GM23338 (cell line): ENCODE results near the gene GPR146. TPM values are rescaled to one million over a fixed set of nuclear protein-coding genes. Genes with fewer than 3 reads are reported as not detected.

Experiments
- ATAC-seq: fragments of 200-7000 bp; cut with Tn5 transposase; 3 replicates; pipeline ENCODE4 v1.9.1; 2020
- DNase-seq: peaks from one replicate; pipeline ENCODE4 v3.0.0-alpha.2; 2015; ENCODE audit warnings: low spot score
- H2AFZ ChIP-seq: fragments of 200-600 bp; sonication (generic); 2 replicates; pipeline ENCODE4 v1.8.0; 2016; ENCODE audit warnings: antibody characterized with exemption, mild to moderate bottlenecking, moderate library complexity
- H3F3A ChIP-seq: fragments of 200-600 bp; sonication (generic); replicated peaks from 2 replicates; pipeline ENCODE4 v1.8.0; 2017; ENCODE audit warnings: antibody characterized with exemption, mixed run types, low read depth
- H3K27ac ChIP-seq: fragments of 200-600 bp; sonication (generic); 2 replicates; pipeline ENCODE4 v1.6.1; 2016; ENCODE audit warnings: low read depth
- H3K27me3 ChIP-seq: fragments of 200-600 bp; sonication (generic); 2 replicates; pipeline ENCODE4 v1.8.0; 2016; ENCODE audit warnings: mild to moderate bottlenecking, mixed run types, moderate library complexity; ENCODE audit not compliant: insufficient read depth
- H3K36me3 ChIP-seq: fragments of 200-600 bp; sonication (generic); 2 replicates; pipeline ENCODE4 v1.8.0; 2016; ENCODE audit warnings: mild to moderate bottlenecking; ENCODE audit not compliant: insufficient read depth
- H3K4me1 ChIP-seq: fragments of 200-600 bp; sonication (generic); 2 replicates; pipeline ENCODE4 v1.8.0; 2016; ENCODE audit warnings: mild to moderate bottlenecking, moderate library complexity; ENCODE audit not compliant: insufficient read depth
- H3K4me2 ChIP-seq: fragments of 200-600 bp; sonication (generic); 2 replicates; pipeline ENCODE4 v1.7.1; 2017; ENCODE audit warnings: mixed run types
- H3K4me3 ChIP-seq: fragments of 200-600 bp; sonication (generic); 2 replicates; pipeline ENCODE4 v1.6.1; 2016; ENCODE audit warnings: mixed run types
- H3K79me2 ChIP-seq: fragments of 200-600 bp; sonication (generic); replicated peaks from 2 replicates; pipeline ENCODE4 v1.8.0; 2017; ENCODE audit warnings: mild to moderate bottlenecking; ENCODE audit not compliant: insufficient read depth
- H3K9me2 ChIP-seq: fragments of 200-600 bp; sonication (generic); 2 replicates; pipeline ENCODE4 v1.8.0; 2017; ENCODE audit not compliant: insufficient read depth
- H4K20me1 ChIP-seq: fragments of 200-600 bp; sonication (generic); replicated peaks from 2 replicates; pipeline ENCODE4 v1.8.0; 2017; ENCODE audit warnings: mild to moderate bottlenecking; ENCODE audit not compliant: insufficient read depth
- H3K27ac Mint-ChIP-seq: 2 replicates; pipeline ENCODE4 v1.8.0; 2020; ENCODE audit warnings: inconsistent platforms, mild to moderate bottlenecking, moderate library complexity, mixed read lengths
- H3K27me3 Mint-ChIP-seq: 3 replicates; pipeline ENCODE4 v1.8.0; 2022; ENCODE audit warnings: low read depth, mild to moderate bottlenecking, moderate library complexity, mixed read lengths, inconsistent platforms; ENCODE audit not compliant: insufficient read depth, poor library complexity
- H3K36me3 Mint-ChIP-seq: 3 replicates; pipeline ENCODE4 v1.8.0; 2021; ENCODE audit warnings: low read depth, mild to moderate bottlenecking, inconsistent platforms, moderate library complexity, mixed read lengths
- H3K4me1 Mint-ChIP-seq: 3 replicates; pipeline ENCODE4 v1.8.0; 2020; ENCODE audit warnings: mild to moderate bottlenecking, inconsistent platforms, mixed read lengths
- H3K4me3 Mint-ChIP-seq: 3 replicates; pipeline ENCODE4 v1.8.0; 2021; ENCODE audit warnings: moderate library complexity, mild to moderate bottlenecking, inconsistent platforms, mixed read lengths
- H3K9me3 Mint-ChIP-seq: 3 replicates; pipeline ENCODE4 v1.8.0; 2020; ENCODE audit warnings: moderate library complexity, mild to moderate bottlenecking, inconsistent platforms, mixed read lengths
- CREB1 ChIP-seq: fragments of 250-450 bp; sonication (Bioruptor Pico); IDR thresholded peaks from 2 replicates; pipeline ENCODE4 v1.5.0; 2020; ENCODE audit warnings: low read depth, mild to moderate bottlenecking, moderate library complexity
- EZH2 ChIP-seq: fragments of 200-600 bp; sonication (generic); IDR thresholded peaks from one replicate; pipeline ENCODE4 v1.8.0; 2017; ENCODE audit warnings: antibody characterized with exemption, mild to moderate bottlenecking, low read depth; ENCODE audit not compliant: unreplicated experiment
- EZH2phosphoT487 ChIP-seq: fragments of 200-600 bp; sonication (generic); IDR thresholded peaks from one replicate; pipeline ENCODE4 v1.8.1; 2018; ENCODE audit warnings: antibody characterized with exemption; ENCODE audit not compliant: unreplicated experiment
- JUNB ChIP-seq: IDR thresholded peaks from one replicate; pipeline ENCODE4 v1.6.1; 2016; ENCODE audit warnings: antibody characterized with exemption; ENCODE audit not compliant: unreplicated experiment
- NANOG ChIP-seq: IDR thresholded peaks from 2 replicates; pipeline ENCODE4 v1.6.1; 2016; ENCODE audit warnings: antibody characterized with exemption, borderline replicate concordance
- POLR2AphosphoS5 ChIP-seq: IDR thresholded peaks from 2 replicates; pipeline ENCODE4 v1.6.1; 2016; ENCODE audit warnings: antibody characterized with exemption, low read depth
- ZNF114 ChIP-seq: fragments of 250-450 bp; sonication (Bioruptor Pico); IDR thresholded peaks from 2 replicates; pipeline ENCODE4 v1.5.0; 2020; ENCODE audit warnings: mild to moderate bottlenecking, moderate library complexity
- ZNF331 ChIP-seq: fragments of 250-450 bp; sonication (Bioruptor Pico); IDR thresholded peaks from 2 replicates; pipeline ENCODE4 v1.5.0; 2020; ENCODE audit warnings: low read depth, mild to moderate bottlenecking, moderate library complexity
- polyA plus RNA-seq: library from polyadenylated mRNA; unstranded; fragments of >200 nt; fragmentation: Nextera tagmentation; extraction: Ambion mirVana; gene quantifications from 2 replicates; pipeline ENCODE4 v1.2.1, GENCODE V29; 2016
- total RNA-seq: library from RNA; depleted of rRNA; stranded (reverse); fragments of >200 nt; shearing (Covaris generic); gene quantifications from 2 replicates; pipeline ENCODE4 v1.2.3, GENCODE V29; 2014
- TF ChIP-seq, protein P1 (sequence below), 2 experiments: fragments of 200-600 bp in 1 of 2; sonication (generic) in 1 of 2; conservative IDR thresholded peaks; 2 replicates each; pipeline versions ENCODE4 v1.5.1 to v1.6.1; 2016 to 2017; ENCODE audit warnings: antibody characterized with exemption in 2 of 2, low read depth in 2 of 2, mild to moderate bottlenecking in 2 of 2, moderate library complexity in 1 of 2
- TF ChIP-seq, protein P2 (sequence below): IDR thresholded peaks from one replicate; pipeline ENCODE4 v1.6.1; 2018; ENCODE audit warnings: antibody characterized with exemption; ENCODE audit not compliant: unreplicated experiment
- TF ChIP-seq, protein P3 (sequence below): IDR thresholded peaks from 2 replicates; pipeline ENCODE4 v1.6.1; 2016; ENCODE audit warnings: antibody characterized with exemption

The GPR146 gene
- total and polyA plus RNA-seq, 2 experiments from 2014 or later: 0.28 to 0.37 TPM

DNA sequence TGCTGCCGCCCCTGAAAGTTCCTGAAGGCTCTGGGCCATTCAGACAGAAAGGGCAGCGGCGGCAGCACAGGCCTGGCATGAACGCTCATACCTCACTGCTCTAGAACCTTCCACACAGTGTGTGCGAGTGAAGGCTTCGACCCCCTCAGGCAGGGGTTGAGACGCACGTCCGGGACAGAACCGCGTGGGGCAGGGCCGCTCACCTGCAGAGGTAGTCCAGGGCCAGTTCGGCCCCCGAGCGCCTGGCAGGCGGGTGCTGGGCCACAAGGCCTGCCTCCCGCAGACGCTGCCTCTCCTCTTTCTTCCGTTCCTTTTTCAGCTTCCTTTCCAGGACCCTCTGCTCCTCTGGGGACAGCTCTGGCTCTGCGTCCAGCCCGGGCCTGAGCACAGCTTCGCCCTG is 34.6 kb upstream of the GPR146 start:
- H3K4me1 ChIP-seq: no peaks in the 10 kb centered on the region
- no peak for TF ChIP-seq NANOG
- no peak for TF ChIP-seq ZNF331 (CRISPR knock-in tag)
- no peak for TF ChIP-seq EZH2
- TF ChIP-seq, protein P1, sequence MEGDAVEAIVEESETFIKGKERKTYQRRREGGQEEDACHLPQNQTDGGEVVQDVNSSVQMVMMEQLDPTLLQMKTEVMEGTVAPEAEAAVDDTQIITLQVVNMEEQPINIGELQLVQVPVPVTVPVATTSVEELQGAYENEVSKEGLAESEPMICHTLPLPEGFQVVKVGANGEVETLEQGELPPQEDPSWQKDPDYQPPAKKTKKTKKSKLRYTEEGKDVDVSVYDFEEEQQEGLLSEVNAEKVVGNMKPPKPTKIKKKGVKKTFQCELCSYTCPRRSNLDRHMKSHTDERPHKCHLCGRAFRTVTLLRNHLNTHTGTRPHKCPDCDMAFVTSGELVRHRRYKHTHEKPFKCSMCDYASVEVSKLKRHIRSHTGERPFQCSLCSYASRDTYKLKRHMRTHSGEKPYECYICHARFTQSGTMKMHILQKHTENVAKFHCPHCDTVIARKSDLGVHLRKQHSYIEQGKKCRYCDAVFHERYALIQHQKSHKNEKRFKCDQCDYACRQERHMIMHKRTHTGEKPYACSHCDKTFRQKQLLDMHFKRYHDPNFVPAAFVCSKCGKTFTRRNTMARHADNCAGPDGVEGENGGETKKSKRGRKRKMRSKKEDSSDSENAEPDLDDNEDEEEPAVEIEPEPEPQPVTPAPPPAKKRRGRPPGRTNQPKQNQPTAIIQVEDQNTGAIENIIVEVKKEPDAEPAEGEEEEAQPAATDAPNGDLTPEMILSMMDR (conservative IDR thresholded peaks at IDR 0.05; ENCODE audit: low read depth in 2 of 2): no peak
- TF ChIP-seq EZH2phosphoT487: no peak
- TF ChIP-seq, protein P2, sequence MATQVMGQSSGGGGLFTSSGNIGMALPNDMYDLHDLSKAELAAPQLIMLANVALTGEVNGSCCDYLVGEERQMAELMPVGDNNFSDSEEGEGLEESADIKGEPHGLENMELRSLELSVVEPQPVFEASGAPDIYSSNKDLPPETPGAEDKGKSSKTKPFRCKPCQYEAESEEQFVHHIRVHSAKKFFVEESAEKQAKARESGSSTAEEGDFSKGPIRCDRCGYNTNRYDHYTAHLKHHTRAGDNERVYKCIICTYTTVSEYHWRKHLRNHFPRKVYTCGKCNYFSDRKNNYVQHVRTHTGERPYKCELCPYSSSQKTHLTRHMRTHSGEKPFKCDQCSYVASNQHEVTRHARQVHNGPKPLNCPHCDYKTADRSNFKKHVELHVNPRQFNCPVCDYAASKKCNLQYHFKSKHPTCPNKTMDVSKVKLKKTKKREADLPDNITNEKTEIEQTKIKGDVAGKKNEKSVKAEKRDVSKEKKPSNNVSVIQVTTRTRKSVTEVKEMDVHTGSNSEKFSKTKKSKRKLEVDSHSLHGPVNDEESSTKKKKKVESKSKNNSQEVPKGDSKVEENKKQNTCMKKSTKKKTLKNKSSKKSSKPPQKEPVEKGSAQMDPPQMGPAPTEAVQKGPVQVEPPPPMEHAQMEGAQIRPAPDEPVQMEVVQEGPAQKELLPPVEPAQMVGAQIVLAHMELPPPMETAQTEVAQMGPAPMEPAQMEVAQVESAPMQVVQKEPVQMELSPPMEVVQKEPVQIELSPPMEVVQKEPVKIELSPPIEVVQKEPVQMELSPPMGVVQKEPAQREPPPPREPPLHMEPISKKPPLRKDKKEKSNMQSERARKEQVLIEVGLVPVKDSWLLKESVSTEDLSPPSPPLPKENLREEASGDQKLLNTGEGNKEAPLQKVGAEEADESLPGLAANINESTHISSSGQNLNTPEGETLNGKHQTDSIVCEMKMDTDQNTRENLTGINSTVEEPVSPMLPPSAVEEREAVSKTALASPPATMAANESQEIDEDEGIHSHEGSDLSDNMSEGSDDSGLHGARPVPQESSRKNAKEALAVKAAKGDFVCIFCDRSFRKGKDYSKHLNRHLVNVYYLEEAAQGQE: no peak
- no peak for TF ChIP-seq POLR2AphosphoS5
- no peak for TF ChIP-seq CREB1
- TF ChIP-seq, protein P3, sequence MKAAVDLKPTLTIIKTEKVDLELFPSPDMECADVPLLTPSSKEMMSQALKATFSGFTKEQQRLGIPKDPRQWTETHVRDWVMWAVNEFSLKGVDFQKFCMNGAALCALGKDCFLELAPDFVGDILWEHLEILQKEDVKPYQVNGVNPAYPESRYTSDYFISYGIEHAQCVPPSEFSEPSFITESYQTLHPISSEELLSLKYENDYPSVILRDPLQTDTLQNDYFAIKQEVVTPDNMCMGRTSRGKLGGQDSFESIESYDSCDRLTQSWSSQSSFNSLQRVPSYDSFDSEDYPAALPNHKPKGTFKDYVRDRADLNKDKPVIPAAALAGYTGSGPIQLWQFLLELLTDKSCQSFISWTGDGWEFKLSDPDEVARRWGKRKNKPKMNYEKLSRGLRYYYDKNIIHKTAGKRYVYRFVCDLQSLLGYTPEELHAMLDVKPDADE: no peak
- no peak for TF ChIP-seq JUNB
- TF ChIP-seq ZNF114 (CRISPR knock-in tag): no peak
- peaks cover 11% of the 10 kb centered on the region; the same call in 1 of the 2 replicates for H4K20me1 ChIP-seq
- H2AFZ ChIP-seq: no peak overlapping the region
- Mint-ChIP-seq H3K36me3 (peaks cover 11% of the 10 kb centered on the region), H3K4me3 (no peak overlapping the region), H3K4me1 (no peaks in the 10 kb centered on the region), H3K27me3 (peaks cover 20% of the 10 kb centered on the region), H3K9me3 (no peaks in the 10 kb centered on the region; the same call in 2 of the 3 replicates), H3K27ac (no peak overlapping the region)
- 0 out of 2 replicates have a peak, but pooled peaks cover 9% of the 10 kb centered on the region for H3K79me2 ChIP-seq
- H3F3A ChIP-seq: 0 out of 2 replicates have a peak, but pooled peaks cover 3% of the 10 kb centered on the region
- no peak overlapping the region for H3K4me2 ChIP-seq
- no peak overlapping the region for H3K27ac ChIP-seq
- H3K9me2 ChIP-seq: no peaks in the 10 kb centered on the region
- ATAC-seq (no peak), DNase-seq (no peak)
- no peaks in the 10 kb centered on the region for H3K27me3 ChIP-seq
- H3K36me3 ChIP-seq: no peaks in the 10 kb centered on the region
- no peak overlapping the region for H3K4me3 ChIP-seq
